ENCODE data around the gene KRTAP7-1.

KRTAP7-1 gene

DNA sequence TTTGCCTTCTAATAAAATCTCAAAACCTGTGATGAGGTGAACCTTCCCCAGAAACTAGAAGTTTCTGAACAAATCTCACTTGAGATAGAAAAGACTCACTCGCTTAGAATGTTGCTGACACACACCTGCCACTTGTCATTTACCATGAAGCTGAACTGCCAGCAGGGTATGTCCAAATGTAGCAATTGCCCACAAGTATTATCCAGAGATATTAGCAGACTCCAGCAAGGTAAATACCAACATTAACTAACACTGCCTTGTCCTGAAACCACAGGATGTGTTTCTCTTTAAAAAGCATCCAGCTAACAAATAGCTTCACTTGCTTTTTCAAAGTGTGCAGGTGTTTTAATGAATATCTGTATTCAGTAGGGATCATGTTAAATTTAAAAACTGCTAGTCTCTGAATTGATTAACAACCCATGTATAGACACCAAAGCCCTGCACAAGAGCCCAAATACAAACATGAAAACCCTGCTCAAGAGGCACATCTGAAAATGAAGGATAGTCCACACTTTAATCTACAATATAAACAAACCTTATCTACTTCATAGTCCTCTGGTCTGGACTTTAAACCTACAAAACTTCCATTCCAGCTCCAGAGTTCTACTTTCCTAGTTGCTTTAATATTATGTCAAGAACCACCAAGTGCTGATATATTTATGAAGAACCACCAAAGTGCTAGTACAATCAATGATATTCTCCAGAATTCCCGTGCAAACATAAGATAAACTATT lies 35.8 kb downstream of the KRTAP7-1 start:
- H3K27ac ChIP-seq, result no peak overlapping the region
- no peak for DNase-seq
- no peaks in the 10 kb centered on the region for H3K36me3 ChIP-seq
- H3K9me3 ChIP-seq (ENCODE audit: severe bottlenecking), result no peaks in the 10 kb centered on the region
- TF ChIP-seq, protein P1, sequence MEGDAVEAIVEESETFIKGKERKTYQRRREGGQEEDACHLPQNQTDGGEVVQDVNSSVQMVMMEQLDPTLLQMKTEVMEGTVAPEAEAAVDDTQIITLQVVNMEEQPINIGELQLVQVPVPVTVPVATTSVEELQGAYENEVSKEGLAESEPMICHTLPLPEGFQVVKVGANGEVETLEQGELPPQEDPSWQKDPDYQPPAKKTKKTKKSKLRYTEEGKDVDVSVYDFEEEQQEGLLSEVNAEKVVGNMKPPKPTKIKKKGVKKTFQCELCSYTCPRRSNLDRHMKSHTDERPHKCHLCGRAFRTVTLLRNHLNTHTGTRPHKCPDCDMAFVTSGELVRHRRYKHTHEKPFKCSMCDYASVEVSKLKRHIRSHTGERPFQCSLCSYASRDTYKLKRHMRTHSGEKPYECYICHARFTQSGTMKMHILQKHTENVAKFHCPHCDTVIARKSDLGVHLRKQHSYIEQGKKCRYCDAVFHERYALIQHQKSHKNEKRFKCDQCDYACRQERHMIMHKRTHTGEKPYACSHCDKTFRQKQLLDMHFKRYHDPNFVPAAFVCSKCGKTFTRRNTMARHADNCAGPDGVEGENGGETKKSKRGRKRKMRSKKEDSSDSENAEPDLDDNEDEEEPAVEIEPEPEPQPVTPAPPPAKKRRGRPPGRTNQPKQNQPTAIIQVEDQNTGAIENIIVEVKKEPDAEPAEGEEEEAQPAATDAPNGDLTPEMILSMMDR (IDR thresholded peaks at IDR 0.05; ENCODE audit: low read depth, low read length), result no peak
- H3K27me3 ChIP-seq (ENCODE audit: insufficient read depth, low read depth, severe bottlenecking), result peaks cover 85% of the 10 kb centered on the region
- no peak overlapping the region for H3K4me3 ChIP-seq (ENCODE audit: low read depth, low read length)

DNA sequence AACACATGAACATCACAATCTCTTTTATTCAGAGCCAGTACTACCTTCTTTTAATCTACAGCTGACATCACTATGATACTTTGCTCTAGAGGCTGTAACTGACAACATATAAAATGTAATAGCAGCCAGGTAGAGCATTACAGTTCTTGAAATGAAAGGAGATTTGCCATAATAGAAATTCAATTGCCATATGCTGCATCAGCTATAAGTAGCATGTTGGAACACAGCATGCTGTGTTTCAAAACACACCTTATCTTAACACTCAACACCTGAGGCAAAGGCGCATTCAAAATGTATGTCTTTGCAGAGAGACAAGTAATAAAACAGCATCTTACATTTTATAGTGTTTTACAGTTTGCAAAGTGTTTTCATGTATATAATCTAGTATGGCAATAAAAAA lies 50.3 kb downstream of the KRTAP7-1 start:
- H3K4me3 ChIP-seq (ENCODE audit: low read depth, low read length), result no peak overlapping the region
- H3K9me3 ChIP-seq (ENCODE audit: severe bottlenecking), result peaks cover 3% of the 10 kb centered on the region
- no peaks in the 10 kb centered on the region for H3K36me3 ChIP-seq
- no peak for DNase-seq
- peaks cover 64% of the 10 kb centered on the region for H3K27me3 ChIP-seq (ENCODE audit: insufficient read depth, low read depth, severe bottlenecking)
- H3K27ac ChIP-seq, result no peak overlapping the region
- TF ChIP-seq, protein P1 (IDR thresholded peaks at IDR 0.05; ENCODE audit: low read depth, low read length), result no peak

Measured in WERI-Rb-1 (cell line).